H9 (cell line): Measurements from ENCODE around the gene HCK. TPM values are rescaled to one million over a fixed set of nuclear protein-coding genes. Genes with fewer than 3 reads are reported as not detected.

ENCODE experiments used
- DNase-seq: peaks from one replicate; pipeline ENCODE4 v3.0.0-alpha.2; 2017
- H2AFZ ChIP-seq: one replicate; pipeline ENCODE4 v1.6.1; 2013; ENCODE audit warnings: mild to moderate bottlenecking, low read length, control low read depth, moderate library complexity
- H2AK5ac ChIP-seq: 2 replicates; pipeline ENCODE4 v1.6.1; 2013; ENCODE audit warnings: low read length, control low read depth, mixed read lengths; ENCODE audit not compliant: insufficient read length
- H2BK120ac ChIP-seq: one replicate; pipeline ENCODE4 v1.6.1; 2013; ENCODE audit warnings: low read depth, mild to moderate bottlenecking, low read length, control low read depth, inconsistent platforms; ENCODE audit not compliant: poor library complexity, severe bottlenecking
- H2BK12ac ChIP-seq: 2 replicates; pipeline ENCODE4 v1.6.1; 2013; ENCODE audit warnings: low read length, control low read depth, mixed read lengths, low read depth; ENCODE audit not compliant: insufficient read length
- H2BK15ac ChIP-seq: 2 replicates; pipeline ENCODE4 v1.6.1; 2013; ENCODE audit warnings: low read depth, low read length, control low read depth
- H2BK20ac ChIP-seq: one replicate; pipeline ENCODE4 v1.6.1; 2013; ENCODE audit warnings: low read depth, mild to moderate bottlenecking, low read length, control low read depth, inconsistent platforms; ENCODE audit not compliant: poor library complexity, severe bottlenecking
- H2BK5ac ChIP-seq: 2 replicates; pipeline ENCODE4 v1.6.1; 2013; ENCODE audit warnings: low read length, control low read depth, mixed read lengths; ENCODE audit not compliant: insufficient read length
- H3K14ac ChIP-seq: 2 replicates; pipeline ENCODE4 v1.6.1; 2013; ENCODE audit warnings: low read length, control low read depth; ENCODE audit not compliant: insufficient read depth
- H3K18ac ChIP-seq: 2 replicates; pipeline ENCODE4 v1.6.1; 2013; ENCODE audit warnings: low read depth, mild to moderate bottlenecking, mixed read lengths, low read length, control low read depth; ENCODE audit not compliant: insufficient read length
- H3K23ac ChIP-seq: 2 replicates; pipeline ENCODE4 v1.6.1; 2013; ENCODE audit warnings: low read length, control low read depth, mixed read lengths, low read depth; ENCODE audit not compliant: insufficient read length
- H3K23me2 ChIP-seq: 2 replicates; pipeline ENCODE4 v1.6.1; 2013; ENCODE audit warnings: low read depth, mild to moderate bottlenecking, mixed read lengths, low read length, control low read depth; ENCODE audit not compliant: insufficient read length, poor library complexity, severe bottlenecking
- H3K27ac ChIP-seq: 2 replicates; pipeline ENCODE4 v1.5.1; 2013; ENCODE audit warnings: low read length, control low read depth, mixed read lengths, low read depth; ENCODE audit not compliant: insufficient read length
- H3K27me3 ChIP-seq: 2 replicates; pipeline ENCODE4 v1.6.1; 2013; ENCODE audit warnings: low read length, control low read depth, inconsistent platforms; ENCODE audit not compliant: insufficient read depth
- H3K4ac ChIP-seq: 2 replicates; pipeline ENCODE4 v1.6.1; 2013; ENCODE audit warnings: low read depth, mild to moderate bottlenecking, control low read depth, inconsistent platforms, low read length, moderate library complexity
- H3K4me1 ChIP-seq: 2 replicates; pipeline ENCODE4 v1.6.1; 2013; ENCODE audit warnings: low read length, control low read depth, inconsistent platforms; ENCODE audit not compliant: insufficient read depth
- H3K4me2 ChIP-seq: 2 replicates; pipeline ENCODE4 v1.6.1; 2013; ENCODE audit warnings: low read length, control low read depth, mixed read lengths; ENCODE audit not compliant: insufficient read length, insufficient read depth
- H3K56ac ChIP-seq: 2 replicates; pipeline ENCODE4 v1.6.1; 2013; ENCODE audit warnings: low read depth, mild to moderate bottlenecking, mixed read lengths, low read length, control low read depth; ENCODE audit not compliant: insufficient read length
- H3K79me1 ChIP-seq: 2 replicates; pipeline ENCODE4 v1.6.1; 2013; ENCODE audit warnings: low read depth, mild to moderate bottlenecking, moderate library complexity, low read length, control low read depth, inconsistent platforms; ENCODE audit not compliant: insufficient read depth, poor library complexity, severe bottlenecking
- H3K79me2 ChIP-seq: 2 replicates; pipeline ENCODE4 v1.6.1; 2013; ENCODE audit warnings: low read length, control low read depth, inconsistent platforms; ENCODE audit not compliant: insufficient read depth
- H3K9ac ChIP-seq: 2 replicates; pipeline ENCODE4 v1.6.1; 2013; ENCODE audit warnings: low read length, control low read depth, mixed read lengths; ENCODE audit not compliant: insufficient read length; ENCODE audit errors: extremely low read depth
- H3K9me3 ChIP-seq: one replicate; pipeline ENCODE4 v1.6.1; 2013; ENCODE audit warnings: low read depth, low read length, inconsistent platforms; ENCODE audit not compliant: control insufficient read depth
- H3T11ph ChIP-seq: one replicate; pipeline ENCODE4 v1.6.1; 2013; ENCODE audit warnings: mild to moderate bottlenecking, low read length, control low read depth, inconsistent platforms
- H4K20me1 ChIP-seq: one replicate; pipeline ENCODE4 v1.6.1; 2013; ENCODE audit not compliant: control insufficient read depth, insufficient read length, insufficient read depth
- H4K5ac ChIP-seq: 2 replicates; pipeline ENCODE4 v1.6.1; 2013; ENCODE audit warnings: low read depth, mild to moderate bottlenecking, mixed read lengths, low read length, control low read depth; ENCODE audit not compliant: insufficient read length
- H4K8ac ChIP-seq: replicated peaks from 2 replicates; pipeline ENCODE4 v1.6.1; 2013; ENCODE audit warnings: low read length, control low read depth, mixed read lengths, low read depth; ENCODE audit not compliant: insufficient read length
- H4K91ac ChIP-seq: 2 replicates; pipeline ENCODE4 v1.6.1; 2013; ENCODE audit warnings: low read depth, mild to moderate bottlenecking, moderate library complexity, mixed read lengths, low read length, control low read depth; ENCODE audit not compliant: insufficient read length
- H3K27ac Mint-ChIP-seq, 3 experiments: 2 replicates in 2 of 3; 3 replicates in 1 of 3; pipeline ENCODE4 v1.8.0; 2020 to 2021; ENCODE audit warnings: mixed read lengths in 3 of 3, mild to moderate bottlenecking in 1 of 3, moderate library complexity in 1 of 3
- H3K27me3 Mint-ChIP-seq: 2 replicates; pipeline ENCODE4 v1.8.0; 2021; ENCODE audit warnings: low read depth, mild to moderate bottlenecking, moderate library complexity, mixed read lengths
- H3K36me3 Mint-ChIP-seq, 3 experiments: 2 replicates in 2 of 3; 3 replicates in 1 of 3; pipeline ENCODE4 v1.8.0; 2020 to 2021; ENCODE audit warnings: low read depth in 3 of 3, mixed read lengths in 3 of 3; ENCODE audit not compliant: insufficient read depth in 1 of 3
- H3K4me1 Mint-ChIP-seq, 2 experiments: 2 replicates each; pipeline ENCODE4 v1.8.0; 2020; ENCODE audit warnings: mixed read lengths in 2 of 2
- H3K4me3 Mint-ChIP-seq, 2 experiments: 2 replicates in 1 of 2; 3 replicates in 1 of 2; pipeline ENCODE4 v1.8.0; 2020 to 2021; ENCODE audit warnings: mild to moderate bottlenecking in 2 of 2, mixed read lengths in 2 of 2, moderate library complexity in 1 of 2
- H3K9me3 Mint-ChIP-seq, 2 experiments: 2 replicates in 1 of 2; 3 replicates in 1 of 2; pipeline ENCODE4 v1.8.0; 2020; ENCODE audit warnings: mild to moderate bottlenecking in 2 of 2, mixed read lengths in 2 of 2, moderate library complexity in 1 of 2
- WGBS: extraction: QIAGEN DNeasy Blood & Tissue Kit; methylation state at CpG from one replicate; pipeline ENCODE4 v1.1.7; 2013; ENCODE audit warnings: missing lambda C conversion rate, low lambda C conversion rate, mixed read lengths; ENCODE audit not compliant: insufficient read length; ENCODE audit errors: extremely low coverage; 5-methylcytosine and 5-hydroxymethylcytosine counted together
- total RNA-seq: library from RNA; stranded (reverse); gene quantifications from 2 replicates; pipeline ENCODE4 v1.2.1, GENCODE V29; 2021
- TF ChIP-seq, protein P1 (sequence below): fragments of 200-600 bp; sonication (generic); conservative IDR thresholded peaks from 3 replicates; pipeline ENCODE4 v1.8.0; 2021; ENCODE audit warnings: antibody characterized with exemption, mild to moderate bottlenecking

The HCK gene
- total RNA-seq, 1 experiment from 2014 or later: 1.7 TPM

DNA sequence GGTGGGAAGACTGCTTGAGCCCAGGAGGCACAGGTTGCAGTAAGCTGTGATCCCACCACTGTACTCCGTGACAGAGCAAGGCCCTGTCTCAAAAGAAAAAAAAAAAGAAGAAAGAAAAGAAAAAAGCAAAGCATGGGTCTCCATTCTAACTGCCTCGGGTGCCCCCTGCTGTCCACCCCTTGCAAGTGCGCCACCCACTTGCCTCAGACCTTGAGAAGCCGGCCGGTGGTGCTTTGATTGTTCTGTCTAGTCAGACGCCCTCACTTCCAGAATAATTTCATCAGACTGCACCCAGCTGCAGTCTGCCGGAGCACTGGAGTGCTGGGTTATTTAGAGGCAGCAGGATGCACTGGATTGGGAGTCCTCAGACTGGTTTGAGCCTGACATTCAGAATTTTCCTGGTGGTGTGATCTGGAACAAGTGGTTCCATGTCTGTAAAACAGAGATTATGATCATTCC, 39.9 kb downstream of the HCK start:
- Histone ChIP-seq H3T11ph (no peak overlapping the region), H3K79me2 (no peaks in the 10 kb centered on the region), H3K9me3 (no peaks in the 10 kb centered on the region), H2BK5ac (no peak overlapping the region), H2BK15ac (no peak overlapping the region), H4K8ac (no peak overlapping the region), H3K79me1 (no peaks in the 10 kb centered on the region), H3K4me2 (no peak overlapping the region), H2AK5ac (no peak overlapping the region), H2AFZ (peak overlapping the region; percentile 43), H3K23me2 (no peaks in the 10 kb centered on the region), H2BK120ac (no peak overlapping the region), H3K23ac (no peak overlapping the region), H2BK20ac (no peak overlapping the region), H3K4me1 (peaks cover 8% of the 10 kb centered on the region; the same call in 1 of the 2 replicates), H3K27me3 (no peaks in the 10 kb centered on the region), H3K56ac (no peak overlapping the region), H3K14ac (no peak overlapping the region), H4K91ac (no peak overlapping the region), H4K20me1 (no peaks in the 10 kb centered on the region), H3K27ac (no peak overlapping the region), H4K5ac (no peak overlapping the region), H3K9ac (no peak overlapping the region), H2BK12ac (no peak overlapping the region), H3K18ac (no peak overlapping the region), H3K4ac (no peak overlapping the region)
- TF ChIP-seq, protein P1, sequence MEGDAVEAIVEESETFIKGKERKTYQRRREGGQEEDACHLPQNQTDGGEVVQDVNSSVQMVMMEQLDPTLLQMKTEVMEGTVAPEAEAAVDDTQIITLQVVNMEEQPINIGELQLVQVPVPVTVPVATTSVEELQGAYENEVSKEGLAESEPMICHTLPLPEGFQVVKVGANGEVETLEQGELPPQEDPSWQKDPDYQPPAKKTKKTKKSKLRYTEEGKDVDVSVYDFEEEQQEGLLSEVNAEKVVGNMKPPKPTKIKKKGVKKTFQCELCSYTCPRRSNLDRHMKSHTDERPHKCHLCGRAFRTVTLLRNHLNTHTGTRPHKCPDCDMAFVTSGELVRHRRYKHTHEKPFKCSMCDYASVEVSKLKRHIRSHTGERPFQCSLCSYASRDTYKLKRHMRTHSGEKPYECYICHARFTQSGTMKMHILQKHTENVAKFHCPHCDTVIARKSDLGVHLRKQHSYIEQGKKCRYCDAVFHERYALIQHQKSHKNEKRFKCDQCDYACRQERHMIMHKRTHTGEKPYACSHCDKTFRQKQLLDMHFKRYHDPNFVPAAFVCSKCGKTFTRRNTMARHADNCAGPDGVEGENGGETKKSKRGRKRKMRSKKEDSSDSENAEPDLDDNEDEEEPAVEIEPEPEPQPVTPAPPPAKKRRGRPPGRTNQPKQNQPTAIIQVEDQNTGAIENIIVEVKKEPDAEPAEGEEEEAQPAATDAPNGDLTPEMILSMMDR: peak; percentile 99
- Mint-ChIP-seq H3K27me3 (peaks cover 17% of the 10 kb centered on the region), H3K4me3 (no peak overlapping the region), H3K9me3 (peaks cover 3% of the 10 kb centered on the region in 2 experiments; a peak in 3 of 5 replicates), H3K4me1 (peaks cover 34% of the 10 kb centered on the region in 2 experiments), H3K27ac (peak overlapping the region in 2 of 3 experiments; percentile 81 to 93; a peak in 2 of 7 replicates), H3K36me3 (peaks cover 3 to 11% (median 10%) of the 10 kb centered on the region in 3 experiments; a peak in 4 of 7 replicates)
- peak; percentile 90 for DNase-seq
- no CpG with 5 or more reads among the region's 7 CpGs for WGBS
